Subcutaneous abdominal adipose tissue (tissue), 5 donors: Measurements from ENCODE around the gene FOXO3.

Experiments used
- H3K27ac ChIP-seq: one replicate; pipeline ENCODE4 v1.7.0; 2013; ENCODE audit warnings: low read depth, mild to moderate bottlenecking, inconsistent platforms, low read length, moderate library complexity
- H3K27me3 ChIP-seq, 5 donors: one replicate each; pipeline ENCODE4 v1.7.0; 2013; ENCODE audit warnings: low read length in 5 of 5, inconsistent platforms in 1 of 5; ENCODE audit not compliant: control insufficient read depth in 5 of 5, insufficient read depth in 4 of 5
- H3K36me3 ChIP-seq, 5 donors: one replicate each; pipeline ENCODE4 v1.7.0; 2013; ENCODE audit warnings: low read length in 5 of 5; ENCODE audit not compliant: control insufficient read depth in 5 of 5, insufficient read depth in 5 of 5
- H3K4me1 ChIP-seq, 5 donors: one replicate each; pipeline ENCODE4 v1.7.0; 2013; ENCODE audit warnings: low read length in 5 of 5, mild to moderate bottlenecking in 3 of 5, moderate library complexity in 1 of 5; ENCODE audit not compliant: control insufficient read depth in 5 of 5, insufficient read depth in 5 of 5
- H3K4me3 ChIP-seq, 5 donors: one replicate each; pipeline ENCODE4 v1.7.0; 2013; ENCODE audit warnings: low read length in 5 of 5, low read depth in 1 of 5
- H3K9ac ChIP-seq, 5 donors: one replicate each; pipeline ENCODE4 v1.7.0; 2013; ENCODE audit warnings: low read length in 5 of 5, mild to moderate bottlenecking in 4 of 5, moderate library complexity in 3 of 5
- H3K9me3 ChIP-seq, 5 donors: one replicate each; pipeline ENCODE4 v1.7.0; 2013; ENCODE audit warnings: low read length in 5 of 5; ENCODE audit not compliant: control insufficient read depth in 5 of 5
- donor health status: healthy.
- donor health status: healthy.
- donor health status: healthy.
- donor health status: healthy.
- donor health status: healthy.

FOXO3 gene

DNA sequence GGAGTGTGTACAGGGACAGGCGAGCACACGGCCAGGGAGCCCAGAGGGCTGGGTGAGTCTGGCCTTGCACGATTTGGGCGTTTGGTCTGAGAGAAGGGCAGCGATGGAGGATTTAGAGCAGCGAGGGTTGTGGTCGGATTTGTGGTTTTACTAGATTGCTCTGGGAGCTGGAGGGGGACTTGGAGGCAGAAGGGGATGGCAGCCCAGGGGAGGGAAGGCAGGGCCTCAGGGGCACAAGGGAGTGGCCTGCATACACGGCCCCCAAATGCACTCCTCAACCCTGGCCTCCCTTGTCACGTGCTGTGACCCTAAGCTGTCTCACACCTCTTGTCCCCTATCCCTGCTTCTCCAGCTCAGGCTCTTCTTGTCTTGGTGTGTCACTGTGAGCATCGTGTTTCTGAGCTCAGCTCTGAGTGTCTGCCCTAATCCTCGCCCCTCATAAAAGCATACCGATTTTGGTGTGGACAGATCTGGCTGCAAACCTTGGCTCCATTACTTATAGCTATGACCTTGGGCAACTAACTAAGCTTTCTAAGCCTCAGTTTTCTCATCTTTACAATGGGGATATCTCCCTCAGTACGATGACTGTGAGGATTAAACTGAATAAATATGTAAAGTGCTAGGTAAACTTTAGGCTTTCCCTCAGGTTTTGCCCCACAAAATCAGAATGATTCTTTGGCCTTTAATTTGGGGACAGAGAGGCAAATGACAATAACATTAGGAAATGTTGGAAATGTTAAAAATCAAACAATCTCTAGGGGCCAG lies 167.4 kb downstream of the FOXO3 start:
- H3K9me3 ChIP-seq = peaks cover 0 to 6% (median 2%) of the 10 kb centered on the region in 5 donors
- H3K27ac ChIP-seq = no peak overlapping the region
- no peak overlapping the region for H3K9ac ChIP-seq
- peaks cover 0 to 9% (median 4%) of the 10 kb centered on the region in 5 donors for H3K4me1 ChIP-seq
- H3K4me3 ChIP-seq = no peak overlapping the region
- H3K27me3 ChIP-seq = no peaks in the 10 kb centered on the region
- no peaks in the 10 kb centered on the region for H3K36me3 ChIP-seq

DNA sequence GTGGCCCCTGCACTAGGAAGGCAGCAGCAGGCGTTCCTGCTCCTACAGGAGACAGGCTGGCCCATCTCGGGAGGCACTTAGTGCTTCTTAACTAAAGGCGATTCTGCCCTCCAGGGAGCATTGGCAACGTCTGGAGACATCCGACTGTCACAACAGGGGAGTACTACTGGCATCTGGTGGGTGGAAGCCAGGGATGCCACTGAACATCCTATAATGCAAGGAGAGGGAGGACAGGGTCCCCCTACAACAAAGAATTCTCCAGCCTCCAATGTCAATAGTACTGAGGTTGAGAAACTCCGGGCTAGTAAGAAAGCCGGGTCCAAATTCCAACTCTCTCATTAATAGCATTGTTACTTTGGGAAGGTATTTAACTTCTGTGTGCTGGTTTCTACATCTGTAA lies 168.1 kb downstream of the FOXO3 start:
- Histone ChIP-seq H3K27ac (no peak overlapping the region), H3K4me3 (no peak overlapping the region), H3K27me3 (no peaks in the 10 kb centered on the region), H3K9me3 (peaks cover 0 to under 1% (median 0%) of the 10 kb centered on the region in 5 donors), H3K36me3 (no peaks in the 10 kb centered on the region), H3K9ac (no peak overlapping the region), H3K4me1 (peaks cover 0 to 9% (median 4%) of the 10 kb centered on the region in 5 donors)

GRCh38 chr6:108730635-108731515 lies 170.2 kb downstream of the FOXO3 start:
- no peaks in the 10 kb centered on the region for H3K27me3 ChIP-seq
- H3K27ac ChIP-seq = no peak overlapping the region
- H3K4me3 ChIP-seq = peak overlapping the region in 1 of 5 donors; percentile 49
- no peaks in the 10 kb centered on the region for H3K36me3 ChIP-seq
- H3K9me3 ChIP-seq = no peaks in the 10 kb centered on the region
- no peak overlapping the region for H3K9ac ChIP-seq
- H3K4me1 ChIP-seq = peaks cover 0 to 10% (median 4%) of the 10 kb centered on the region in 5 donors

- Histone ChIP-seq H3K4me1 (peaks cover 0 to 14% (median 7%) of the 10 kb centered on the region in 5 donors), H3K4me3 (no peak overlapping the region), H3K36me3 (no peaks in the 10 kb centered on the region), H3K9ac (no peak overlapping the region), H3K9me3 (no peaks in the 10 kb centered on the region), H3K27ac (no peak overlapping the region), H3K27me3 (no peaks in the 10 kb centered on the region)
Measured at GRCh38 chr6:108732091-108732870, 171.6 kb downstream of the FOXO3 start.

- Histone ChIP-seq H3K9me3 (no peaks in the 10 kb centered on the region), H3K27ac (no peak overlapping the region), H3K9ac (no peak overlapping the region), H3K27me3 (no peaks in the 10 kb centered on the region), H3K4me1 (peaks cover 0 to 14% (median 7%) of the 10 kb centered on the region in 5 donors), H3K36me3 (no peaks in the 10 kb centered on the region), H3K4me3 (no peak overlapping the region)
Measured at GRCh38 chr6:108733051-108733450, 172.3 kb downstream of the FOXO3 start.

- Histone ChIP-seq H3K4me1 (peaks cover 0 to 17% (median 13%) of the 10 kb centered on the region in 5 donors), H3K9me3 (no peaks in the 10 kb centered on the region), H3K4me3 (no peak overlapping the region), H3K27me3 (no peaks in the 10 kb centered on the region), H3K9ac (no peak overlapping the region), H3K36me3 (no peaks in the 10 kb centered on the region), H3K27ac (no peak overlapping the region)
Measured at GRCh38 chr6:108733706-108734265, 173.1 kb downstream of the FOXO3 start.
